ENCODE data around the gene C9orf78.

DNA sequence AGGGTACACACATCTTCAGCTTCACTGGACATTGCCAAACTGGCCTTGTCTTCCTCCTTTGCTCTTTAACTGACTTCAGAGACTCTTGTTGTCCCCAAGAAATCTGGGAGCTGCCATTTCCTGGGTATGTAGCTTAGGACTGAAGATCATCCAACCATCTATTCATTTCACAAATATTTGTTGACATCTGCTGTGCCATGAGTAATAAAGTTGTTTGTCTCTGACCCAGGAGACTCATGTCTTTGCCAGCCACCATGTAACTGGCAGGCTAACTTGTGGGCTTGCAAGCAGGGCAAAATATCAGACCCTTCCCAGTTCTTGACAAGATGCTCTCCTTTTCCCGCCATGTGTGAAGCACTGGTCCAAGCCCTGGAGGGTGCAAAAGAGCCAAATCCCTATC is 49.2 kb downstream of the C9orf78 start:
- TF ChIP-seq, protein P1, sequence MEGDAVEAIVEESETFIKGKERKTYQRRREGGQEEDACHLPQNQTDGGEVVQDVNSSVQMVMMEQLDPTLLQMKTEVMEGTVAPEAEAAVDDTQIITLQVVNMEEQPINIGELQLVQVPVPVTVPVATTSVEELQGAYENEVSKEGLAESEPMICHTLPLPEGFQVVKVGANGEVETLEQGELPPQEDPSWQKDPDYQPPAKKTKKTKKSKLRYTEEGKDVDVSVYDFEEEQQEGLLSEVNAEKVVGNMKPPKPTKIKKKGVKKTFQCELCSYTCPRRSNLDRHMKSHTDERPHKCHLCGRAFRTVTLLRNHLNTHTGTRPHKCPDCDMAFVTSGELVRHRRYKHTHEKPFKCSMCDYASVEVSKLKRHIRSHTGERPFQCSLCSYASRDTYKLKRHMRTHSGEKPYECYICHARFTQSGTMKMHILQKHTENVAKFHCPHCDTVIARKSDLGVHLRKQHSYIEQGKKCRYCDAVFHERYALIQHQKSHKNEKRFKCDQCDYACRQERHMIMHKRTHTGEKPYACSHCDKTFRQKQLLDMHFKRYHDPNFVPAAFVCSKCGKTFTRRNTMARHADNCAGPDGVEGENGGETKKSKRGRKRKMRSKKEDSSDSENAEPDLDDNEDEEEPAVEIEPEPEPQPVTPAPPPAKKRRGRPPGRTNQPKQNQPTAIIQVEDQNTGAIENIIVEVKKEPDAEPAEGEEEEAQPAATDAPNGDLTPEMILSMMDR (IDR thresholded peaks at IDR 0.05): no peak
- TF ChIP-seq POLR2A (IDR thresholded peaks at IDR 0.05; ENCODE audit: low read depth): no peak
- no peak for TF ChIP-seq EP300 (IDR thresholded peaks at IDR 0.05)
- no peak for TF ChIP-seq POLR2AphosphoS5 (IDR thresholded peaks at IDR 0.05)
